ENCODE measurements around the gene SNRPA.

- TF ChIP-seq MAX (IDR thresholded peaks at IDR 0.05): no peak
- TF ChIP-seq, protein P1, sequence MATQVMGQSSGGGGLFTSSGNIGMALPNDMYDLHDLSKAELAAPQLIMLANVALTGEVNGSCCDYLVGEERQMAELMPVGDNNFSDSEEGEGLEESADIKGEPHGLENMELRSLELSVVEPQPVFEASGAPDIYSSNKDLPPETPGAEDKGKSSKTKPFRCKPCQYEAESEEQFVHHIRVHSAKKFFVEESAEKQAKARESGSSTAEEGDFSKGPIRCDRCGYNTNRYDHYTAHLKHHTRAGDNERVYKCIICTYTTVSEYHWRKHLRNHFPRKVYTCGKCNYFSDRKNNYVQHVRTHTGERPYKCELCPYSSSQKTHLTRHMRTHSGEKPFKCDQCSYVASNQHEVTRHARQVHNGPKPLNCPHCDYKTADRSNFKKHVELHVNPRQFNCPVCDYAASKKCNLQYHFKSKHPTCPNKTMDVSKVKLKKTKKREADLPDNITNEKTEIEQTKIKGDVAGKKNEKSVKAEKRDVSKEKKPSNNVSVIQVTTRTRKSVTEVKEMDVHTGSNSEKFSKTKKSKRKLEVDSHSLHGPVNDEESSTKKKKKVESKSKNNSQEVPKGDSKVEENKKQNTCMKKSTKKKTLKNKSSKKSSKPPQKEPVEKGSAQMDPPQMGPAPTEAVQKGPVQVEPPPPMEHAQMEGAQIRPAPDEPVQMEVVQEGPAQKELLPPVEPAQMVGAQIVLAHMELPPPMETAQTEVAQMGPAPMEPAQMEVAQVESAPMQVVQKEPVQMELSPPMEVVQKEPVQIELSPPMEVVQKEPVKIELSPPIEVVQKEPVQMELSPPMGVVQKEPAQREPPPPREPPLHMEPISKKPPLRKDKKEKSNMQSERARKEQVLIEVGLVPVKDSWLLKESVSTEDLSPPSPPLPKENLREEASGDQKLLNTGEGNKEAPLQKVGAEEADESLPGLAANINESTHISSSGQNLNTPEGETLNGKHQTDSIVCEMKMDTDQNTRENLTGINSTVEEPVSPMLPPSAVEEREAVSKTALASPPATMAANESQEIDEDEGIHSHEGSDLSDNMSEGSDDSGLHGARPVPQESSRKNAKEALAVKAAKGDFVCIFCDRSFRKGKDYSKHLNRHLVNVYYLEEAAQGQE (IDR thresholded peaks at IDR 0.05; ENCODE audit: low read depth): no peak
- no peak for TF ChIP-seq EGR1 (IDR thresholded peaks at IDR 0.05)
- TF ChIP-seq, protein P2, sequence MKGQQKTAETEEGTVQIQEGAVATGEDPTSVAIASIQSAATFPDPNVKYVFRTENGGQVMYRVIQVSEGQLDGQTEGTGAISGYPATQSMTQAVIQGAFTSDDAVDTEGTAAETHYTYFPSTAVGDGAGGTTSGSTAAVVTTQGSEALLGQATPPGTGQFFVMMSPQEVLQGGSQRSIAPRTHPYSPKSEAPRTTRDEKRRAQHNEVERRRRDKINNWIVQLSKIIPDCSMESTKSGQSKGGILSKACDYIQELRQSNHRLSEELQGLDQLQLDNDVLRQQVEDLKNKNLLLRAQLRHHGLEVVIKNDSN (IDR thresholded peaks at IDR 0.05): no peak
- no peak for TF ChIP-seq EP300 (IDR thresholded peaks at IDR 0.05; ENCODE audit: borderline replicate concordance)
- TF ChIP-seq RAD21 (IDR thresholded peaks at IDR 0.05; ENCODE audit: low read depth): no peak
- TF ChIP-seq CEBPB (IDR thresholded peaks at IDR 0.05): no peak
- no peak for TF ChIP-seq CREB1 (IDR thresholded peaks at IDR 0.05; ENCODE audit: low read depth)
- no peak for TF ChIP-seq TEAD4 (IDR thresholded peaks at IDR 0.05)
- TF ChIP-seq TAF1 (IDR thresholded peaks at IDR 0.05; ENCODE audit: low read depth): no peak
Observed at GRCh38 chr19:40724855-40725254, 26.1 kb upstream of the SNRPA start.

Measured in Ishikawa (cell line).